ENCODE results near the gene NOC2L.
A peak's percentile ranks its signal among the peaks of the same experiment; 100 is the strongest.

NOC2L gene

DNA sequence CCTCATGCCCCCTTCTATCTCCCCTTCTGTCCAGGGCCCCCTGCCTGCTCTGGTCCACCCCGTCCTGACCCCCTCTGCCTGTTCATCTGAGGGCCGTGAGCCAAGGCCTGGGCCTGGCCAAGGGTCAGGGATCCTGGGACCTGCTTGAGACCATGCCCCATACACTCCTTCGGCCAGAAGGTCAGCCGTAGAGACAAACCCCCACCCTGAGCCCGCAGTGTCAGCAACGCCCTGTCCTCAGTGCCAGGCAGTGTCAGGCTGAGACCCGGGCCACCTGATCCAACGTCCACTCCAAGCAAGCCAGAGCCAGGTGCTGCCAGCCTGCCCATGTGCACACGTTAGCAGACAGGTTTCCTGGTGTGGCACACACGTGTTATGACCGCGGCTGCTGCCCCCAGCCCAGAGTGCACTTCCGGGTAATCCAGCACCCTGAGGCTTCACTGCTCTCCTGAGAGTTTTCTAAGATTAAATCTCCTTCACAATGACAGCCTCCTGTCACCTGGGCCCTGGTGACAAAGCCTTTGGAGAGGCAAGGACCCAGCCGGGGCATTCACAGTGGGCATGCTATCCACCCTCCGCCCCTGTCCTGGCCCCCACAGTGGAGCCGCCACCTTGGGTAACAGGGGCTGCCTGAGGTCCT lies 45.4 kb downstream of the NOC2L start:
- DNase-seq, result no peak

- no peak for DNase-seq
Observed at GRCh38 chr1:912740-913301, 46.2 kb downstream of the NOC2L start.

GRCh38 chr1:911875-912739 lies 46.9 kb downstream of the NOC2L start:
- no peak for DNase-seq

GRCh38 chr1:910881-911721 lies 48.0 kb downstream of the NOC2L start:
- DNase-seq, result no peak

- DNase-seq, result no peak
Observed at GRCh38 chr1:910311-910880, 48.7 kb downstream of the NOC2L start.

DNA sequence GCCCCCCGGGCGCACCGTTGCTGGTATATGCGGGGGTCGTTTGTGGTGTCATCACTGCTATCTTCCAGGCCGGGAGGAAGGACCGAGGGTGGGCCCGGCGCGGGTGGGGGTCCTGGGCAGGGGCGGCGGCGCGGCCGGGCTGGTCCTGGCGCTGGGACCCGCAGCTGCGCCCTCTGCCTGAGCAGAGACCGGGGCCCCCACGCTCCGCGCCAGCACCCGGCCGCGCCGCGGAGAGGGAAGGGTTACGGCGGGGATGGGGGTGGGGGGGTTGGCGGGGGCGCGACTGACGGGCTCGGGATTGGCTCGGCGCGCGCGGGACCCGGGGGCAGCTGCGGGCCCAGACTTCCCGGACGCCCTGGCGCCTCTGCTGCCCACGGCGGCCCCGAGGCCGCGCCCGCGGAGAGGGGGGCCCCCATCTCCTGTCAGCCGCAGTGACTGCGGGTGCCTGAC lies 49.2 kb downstream of the NOC2L start:
- no peak for DNase-seq

- DNase-seq, result no peak
Observed at GRCh38 chr1:908661-909060, 50.4 kb downstream of the NOC2L start.

GRCh38 chr1:907611-908451 lies 51.2 kb downstream of the NOC2L start:
- DNase-seq, result no peak

DNA sequence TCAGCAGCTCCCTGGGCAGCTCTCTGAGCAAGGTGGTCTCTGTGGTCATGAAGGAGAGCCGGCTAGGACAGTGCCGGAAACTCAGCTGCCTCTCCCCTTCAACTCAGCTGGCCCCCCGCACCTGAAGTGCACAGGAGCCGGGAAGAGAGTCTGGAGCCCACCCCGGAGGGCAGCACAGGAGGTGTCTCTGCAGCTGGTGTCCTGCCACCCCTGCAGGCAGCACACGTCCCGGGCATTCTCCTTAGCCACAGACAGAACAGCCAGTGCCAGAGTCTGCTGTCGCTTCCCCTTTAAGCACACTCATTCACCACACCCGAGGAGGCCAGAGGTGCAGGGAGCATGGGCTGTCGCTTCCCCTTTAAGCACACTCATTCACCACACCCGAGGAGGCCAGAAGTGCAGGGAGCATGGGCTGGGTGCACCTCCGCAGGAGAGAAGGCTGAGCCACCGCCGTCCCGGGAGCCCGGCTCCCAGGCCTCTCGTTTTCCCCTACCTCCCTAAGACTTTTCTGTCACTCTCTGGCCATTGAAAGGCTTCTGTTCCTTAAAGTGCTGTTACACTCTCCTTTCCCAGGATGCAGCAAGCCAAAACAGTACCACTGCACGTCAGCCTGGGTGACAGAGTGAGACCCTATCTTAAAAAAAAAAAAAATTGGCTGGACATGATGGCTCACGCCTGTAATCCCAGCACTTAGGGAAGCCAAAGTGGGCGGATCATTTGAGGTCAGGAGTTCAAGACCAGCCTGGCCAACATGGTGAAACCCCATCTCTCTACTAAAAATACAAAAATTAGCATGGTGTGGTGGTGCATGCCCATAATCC lies 52.2 kb downstream of the NOC2L start:
- peak; percentile 59 for DNase-seq

DNA sequence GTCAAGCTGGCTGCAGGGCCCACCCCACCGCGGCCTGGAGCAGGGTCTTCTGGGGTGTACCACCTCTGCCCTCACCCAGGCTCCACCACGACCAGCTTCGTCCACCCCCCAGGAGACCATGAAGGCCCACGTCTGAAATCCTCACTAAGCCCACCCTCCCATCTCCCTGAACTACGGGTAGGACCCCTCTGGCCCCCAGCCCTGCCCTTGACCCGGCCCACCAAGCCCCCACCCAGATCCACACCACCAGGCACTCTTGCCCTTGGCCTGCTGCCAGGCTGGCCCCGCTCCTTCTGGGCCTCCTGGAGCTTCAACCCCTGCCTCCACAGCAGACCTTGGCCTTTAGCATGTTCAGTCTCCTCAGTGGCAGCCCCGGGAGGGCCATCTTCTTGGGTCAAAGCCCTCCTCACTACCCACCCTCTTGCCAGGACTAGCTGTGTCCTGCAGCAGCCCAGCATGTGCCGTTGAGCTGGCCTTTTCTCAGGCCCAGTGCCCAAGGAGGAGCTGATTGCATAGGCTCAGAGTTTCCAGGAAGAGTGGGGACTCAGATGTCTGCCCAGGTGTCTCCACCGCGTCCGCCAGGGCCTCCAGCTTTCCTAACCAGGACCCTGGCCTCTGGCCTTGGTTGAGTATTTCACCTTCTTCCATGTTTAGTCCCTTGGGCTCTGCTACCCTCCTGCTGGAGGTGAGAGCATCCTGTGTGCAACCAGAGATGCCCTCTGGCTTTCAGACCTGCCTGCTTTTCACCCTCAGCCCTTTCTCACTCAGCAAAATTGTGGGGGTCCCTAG lies 53.1 kb downstream of the NOC2L start:
- peak; percentile 52 for DNase-seq

DNA sequence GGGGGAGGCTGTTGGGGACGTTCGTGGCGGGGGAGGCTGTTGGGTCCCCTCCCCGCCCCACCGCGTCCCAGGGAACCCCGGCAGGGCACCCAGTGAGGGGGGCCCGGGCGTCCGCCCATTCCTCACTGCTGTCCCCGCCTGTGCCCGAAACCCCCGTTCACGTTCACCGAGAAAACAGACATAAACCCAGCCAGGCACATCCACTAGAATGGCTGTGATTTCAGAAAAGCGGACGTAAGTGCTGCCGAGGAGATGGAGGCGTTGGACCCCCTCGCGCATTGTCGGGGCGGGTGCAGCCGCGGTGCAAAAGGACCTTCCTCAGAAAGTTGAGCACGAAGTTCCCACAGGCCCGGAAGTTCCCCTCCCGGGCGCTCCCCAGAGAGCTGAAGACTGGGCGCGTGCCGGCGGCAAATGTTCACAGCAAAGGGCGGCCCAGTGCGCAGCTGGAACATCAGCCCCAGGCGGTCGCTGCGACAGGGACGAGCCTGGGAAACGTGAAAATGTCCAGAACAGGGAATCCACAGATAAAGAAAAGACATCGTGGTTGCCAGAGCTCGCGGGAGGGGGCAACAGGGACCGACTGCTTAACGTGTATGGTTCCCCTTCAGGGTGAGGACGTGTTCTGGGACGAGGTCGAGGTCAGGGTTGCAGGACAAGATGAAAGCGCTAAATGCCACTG lies 53.8 kb downstream of the NOC2L start:
- DNase-seq, result peak; percentile 76

DNA sequence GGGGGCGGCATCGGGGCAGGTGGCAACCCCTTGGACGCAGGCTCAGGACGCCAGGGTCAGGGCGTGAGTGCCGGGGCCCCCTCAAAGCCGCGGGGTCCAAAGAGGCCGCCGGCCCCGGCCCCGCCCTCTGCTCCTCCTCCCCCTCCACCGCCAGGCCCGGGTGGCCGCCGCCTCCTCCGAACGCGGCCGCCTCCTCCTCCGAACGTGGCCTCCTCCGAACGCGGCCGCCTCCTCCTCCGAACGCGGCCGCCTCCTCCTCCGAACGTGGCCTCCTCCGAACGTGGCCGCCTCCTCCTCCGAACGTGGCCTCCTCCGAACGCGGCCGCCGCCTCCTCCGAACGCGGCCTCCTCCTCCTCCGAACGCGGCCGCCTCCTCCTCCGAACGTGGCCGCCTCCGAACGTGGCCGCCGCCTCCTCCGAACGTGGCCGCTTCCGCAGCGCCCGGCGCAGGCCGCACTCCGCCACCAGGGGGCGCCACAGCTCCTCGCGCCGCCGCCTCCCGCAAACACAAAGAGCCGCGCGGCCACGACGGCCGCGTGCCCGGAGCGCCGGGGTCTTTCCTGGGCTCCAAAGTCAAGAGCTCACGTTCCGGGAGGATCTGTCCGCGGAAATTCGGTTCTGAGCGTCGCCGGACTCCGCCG lies 54.6 kb downstream of the NOC2L start:
- DNase-seq, result peak; percentile 88

- no peak for DNase-seq
Observed at GRCh38 chr1:903721-904271, 55.3 kb downstream of the NOC2L start.

GRCh38 chr1:903305-903704 lies 55.8 kb downstream of the NOC2L start:
- no peak for DNase-seq

- no peak for DNase-seq
Observed at GRCh38 chr1:902802-903201, 56.3 kb downstream of the NOC2L start.

- DNase-seq, result no peak
Observed at GRCh38 chr1:901108-901859, 57.8 kb downstream of the NOC2L start.

DNA sequence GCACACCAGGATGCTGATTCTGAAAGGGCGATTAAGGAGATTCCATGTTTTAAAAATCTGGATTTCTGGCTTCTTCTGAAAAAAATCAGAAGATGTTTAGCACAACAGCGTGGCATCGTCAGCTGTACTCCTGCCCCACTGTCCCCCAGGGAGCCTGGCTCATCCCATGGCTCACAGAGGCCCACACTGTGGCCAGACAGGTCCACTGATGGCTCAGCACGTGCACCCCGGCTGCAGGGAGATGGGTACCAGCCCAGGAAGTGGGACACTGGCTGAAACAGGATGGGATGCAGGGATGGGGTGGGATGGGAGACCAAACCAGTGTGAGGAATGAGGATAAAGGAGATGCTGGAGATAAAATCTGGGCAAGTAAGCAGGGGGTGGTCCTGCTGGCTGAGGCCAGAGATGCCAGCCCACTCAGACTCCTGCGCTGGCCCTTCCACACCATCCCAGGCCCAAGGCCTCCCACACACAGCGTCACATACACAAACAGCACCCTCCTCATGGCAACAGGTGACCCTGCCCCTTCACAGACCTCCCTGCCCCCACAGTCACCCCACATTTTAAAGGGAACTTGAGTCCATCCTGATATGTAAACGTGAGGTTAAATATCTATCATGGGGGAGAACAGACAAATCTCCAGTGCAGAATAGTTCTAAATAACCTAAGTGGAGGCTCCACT lies 59.3 kb downstream of the NOC2L start:
- no peak for DNase-seq
